H1 (cell line): ENCODE measurements around the gene MAST1. TPM values are rescaled to one million over a fixed set of nuclear protein-coding genes. Genes with fewer than 3 reads are reported as not detected.

Experiments used
- NANOG ChIP-seq: IDR thresholded peaks from 2 replicates; pipeline ENCODE4 v1.6.1; 2011; ENCODE audit warnings: low read length, low read depth, mild to moderate bottlenecking, inconsistent platforms; ENCODE audit not compliant: insufficient read depth, poor library complexity, severe bottlenecking
- PHF8 ChIP-seq: fragments of 200-600 bp; sonication (generic); conservative IDR thresholded peaks from 2 replicates; pipeline ENCODE4 v1.7.1; 2012; ENCODE audit warnings: low read depth, mild to moderate bottlenecking, inconsistent platforms, low read length, moderate library complexity
- POU5F1 ChIP-seq: IDR thresholded peaks from 2 replicates; pipeline ENCODE4 v1.6.1; 2011; ENCODE audit warnings: low read depth, mild to moderate bottlenecking, low read length, moderate library complexity
- SP2 ChIP-seq: IDR thresholded peaks from 2 replicates; pipeline ENCODE4 v1.6.1; 2012; ENCODE audit warnings: mild to moderate bottlenecking, low read length, inconsistent platforms
- polyA plus RNA-seq, 7 experiments: library from polyadenylated mRNA; depleted of rRNA in 3 of 7; stranded (reverse) in 5 of 7; unstranded in 2 of 7; fragments of >200 nt in 5 of 7; fragments of 200-250 nt in 2 of 7; gene quantifications; 1 replicate in 5 of 7; 2 replicates in 1 of 7; 4 replicates in 1 of 7; pipeline versions ENCODE4 v1.2.1 to v1.2.3, GENCODE V29; 2011 to 2013; ENCODE audit warnings: missing spikeins in 2 of 7, mixed read lengths in 2 of 7
- total RNA-seq: library from RNA; stranded (reverse); fragmentation: NEBNext Ultra II Directional; extraction: Animal tissue kit (Norgen Biotek cat#: 25700); gene quantifications from 2 replicates; pipeline ENCODE4 v1.2.1, GENCODE V29; 2021
- TF ChIP-seq, protein P1 (sequence below), 3 experiments: IDR thresholded peaks; 1 replicate in 2 of 3; 2 replicates in 1 of 3; pipeline versions ENCODE4 v1.5.1 to v1.6.1; 2011; ENCODE audit warnings: low read length in 3 of 3, mild to moderate bottlenecking in 3 of 3, inconsistent platforms in 2 of 3, low read depth in 1 of 3, moderate library complexity in 1 of 3; ENCODE audit not compliant: insufficient read depth in 1 of 3; ENCODE audit errors: control extremely low read depth in 1 of 3

The MAST1 gene
- total and polyA plus RNA-seq, 2 of the 8 experiments (the other 6 are each of a cell fraction or from before 2014, with no cell fraction given): 15.6 to 28.3 TPM

DNA sequence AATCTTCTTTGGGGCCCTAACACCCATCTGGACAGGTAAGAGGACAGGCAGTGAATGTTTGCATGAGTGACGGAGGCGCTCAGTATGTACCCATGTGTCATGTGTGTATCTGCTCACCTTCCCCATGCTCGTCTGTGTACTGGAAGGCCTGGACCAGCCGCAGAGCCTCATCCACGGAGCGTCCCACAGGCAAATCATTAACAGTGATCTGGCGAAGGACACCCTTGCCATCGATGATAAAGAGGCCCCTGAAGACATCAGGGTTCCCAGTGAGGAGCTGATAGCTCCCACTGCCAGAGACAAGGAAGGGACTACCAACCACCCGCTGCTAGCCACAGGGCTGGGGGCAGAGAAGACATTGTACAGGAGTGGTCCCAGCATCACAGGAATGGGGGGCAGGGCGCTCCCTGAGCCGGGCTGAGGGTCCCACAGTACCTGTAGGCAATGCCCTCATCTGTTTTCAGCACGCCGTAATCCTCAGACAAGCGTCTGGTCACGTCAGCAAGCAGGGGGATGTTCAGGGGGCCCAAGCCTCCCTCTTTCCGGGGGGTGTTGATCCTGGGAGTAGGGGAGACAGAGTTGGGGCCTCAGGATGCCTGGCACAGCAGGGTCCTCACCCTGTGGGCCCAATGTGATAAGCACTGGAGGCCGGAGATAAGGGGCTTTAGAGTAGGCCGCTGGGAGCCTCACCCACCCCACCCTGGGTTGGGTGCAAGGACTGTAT, 38.4 kb upstream of the MAST1 start (continued):
- TF ChIP-seq NANOG (no peak), PHF8 (no peak), SP2 (no peak), POU5F1 (no peak)
- TF ChIP-seq, protein P1, sequence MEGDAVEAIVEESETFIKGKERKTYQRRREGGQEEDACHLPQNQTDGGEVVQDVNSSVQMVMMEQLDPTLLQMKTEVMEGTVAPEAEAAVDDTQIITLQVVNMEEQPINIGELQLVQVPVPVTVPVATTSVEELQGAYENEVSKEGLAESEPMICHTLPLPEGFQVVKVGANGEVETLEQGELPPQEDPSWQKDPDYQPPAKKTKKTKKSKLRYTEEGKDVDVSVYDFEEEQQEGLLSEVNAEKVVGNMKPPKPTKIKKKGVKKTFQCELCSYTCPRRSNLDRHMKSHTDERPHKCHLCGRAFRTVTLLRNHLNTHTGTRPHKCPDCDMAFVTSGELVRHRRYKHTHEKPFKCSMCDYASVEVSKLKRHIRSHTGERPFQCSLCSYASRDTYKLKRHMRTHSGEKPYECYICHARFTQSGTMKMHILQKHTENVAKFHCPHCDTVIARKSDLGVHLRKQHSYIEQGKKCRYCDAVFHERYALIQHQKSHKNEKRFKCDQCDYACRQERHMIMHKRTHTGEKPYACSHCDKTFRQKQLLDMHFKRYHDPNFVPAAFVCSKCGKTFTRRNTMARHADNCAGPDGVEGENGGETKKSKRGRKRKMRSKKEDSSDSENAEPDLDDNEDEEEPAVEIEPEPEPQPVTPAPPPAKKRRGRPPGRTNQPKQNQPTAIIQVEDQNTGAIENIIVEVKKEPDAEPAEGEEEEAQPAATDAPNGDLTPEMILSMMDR (IDR thresholded peaks at IDR 0.05; ENCODE audit: control extremely low read depth in 1 of 3, insufficient read depth in 1 of 3, low read depth in 1 of 3, low read length in 3 of 3): no peak
- TF ChIP-seq, all 59 proteins: peak for 0
